Mesothelial cell of epicardium (in vitro differentiated cells): ENCODE results near the gene STK38. TPM values are rescaled to one million over a fixed set of nuclear protein-coding genes. Genes with fewer than 3 reads are reported as not detected.
A peak's percentile ranks its signal among the peaks of the same experiment; 100 is the strongest.

Experiments
- DNase-seq, 2 experiments: peaks; one replicate each; pipeline ENCODE4 v3.0.0; 2021; ENCODE audit warnings: low spot score in 2 of 2; ENCODE audit not compliant: unreplicated experiment in 2 of 2
- H3K27ac Mint-ChIP-seq: 2 replicates; pipeline ENCODE4 v1.8.0; 2021; ENCODE audit warnings: mixed read lengths
- H3K27me3 Mint-ChIP-seq: 2 replicates; pipeline ENCODE4 v1.8.0; 2021; ENCODE audit warnings: low read depth, mixed read lengths
- H3K36me3 Mint-ChIP-seq: 2 replicates; pipeline ENCODE4 v1.8.0; 2021; ENCODE audit warnings: mixed read lengths
- H3K4me1 Mint-ChIP-seq: 2 replicates; pipeline ENCODE4 v1.8.0; 2021; ENCODE audit warnings: mixed read lengths
- H3K4me3 Mint-ChIP-seq: 2 replicates; pipeline ENCODE4 v1.8.0; 2021; ENCODE audit warnings: mild to moderate bottlenecking, moderate library complexity, mixed read lengths
- H3K9me3 Mint-ChIP-seq: 2 replicates; pipeline ENCODE4 v1.8.0; 2021; ENCODE audit warnings: mixed read lengths
- total RNA-seq: library from RNA; stranded (reverse); gene quantifications from 3 replicates; pipeline ENCODE4 v1.2.1, GENCODE V29; 2021
- TF ChIP-seq, protein P1 (sequence below): fragments of 200-600 bp; sonication (generic); IDR thresholded peaks from one replicate; pipeline ENCODE4 v1.5.0; 2021; ENCODE audit warnings: antibody characterized with exemption; ENCODE audit not compliant: unreplicated experiment

STK38 gene
- total RNA-seq, 1 donor from 2014 or later: 47.8 TPM

DNA sequence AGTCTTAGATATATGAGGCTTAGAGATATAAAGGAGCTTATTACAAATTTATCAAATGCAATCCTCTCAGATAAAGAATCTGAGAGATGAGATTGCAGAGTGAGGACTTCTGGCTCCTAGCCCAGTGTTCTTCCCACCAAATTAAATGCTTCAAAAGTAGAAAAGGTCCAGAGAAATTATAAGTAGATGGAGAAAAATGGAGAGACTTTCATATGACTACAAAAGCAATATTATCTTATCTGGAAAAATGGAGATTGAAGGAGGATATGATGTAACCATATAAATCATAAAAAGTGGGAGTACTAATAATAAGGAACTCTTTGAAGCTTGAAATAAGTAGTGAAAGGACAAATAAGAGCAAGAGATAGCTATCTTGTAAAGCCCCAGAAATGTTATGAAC, 101.7 kb downstream of the STK38 start:
- no peaks in the 10 kb centered on the region for H3K9me3 Mint-ChIP-seq
- peak overlapping the region; percentile 83 for H3K27ac Mint-ChIP-seq
- peaks cover 14% of the 10 kb centered on the region for H3K36me3 Mint-ChIP-seq
- peaks cover 39% of the 10 kb centered on the region for H3K4me1 Mint-ChIP-seq
- DNase-seq: no peak
- TF ChIP-seq, protein P1, sequence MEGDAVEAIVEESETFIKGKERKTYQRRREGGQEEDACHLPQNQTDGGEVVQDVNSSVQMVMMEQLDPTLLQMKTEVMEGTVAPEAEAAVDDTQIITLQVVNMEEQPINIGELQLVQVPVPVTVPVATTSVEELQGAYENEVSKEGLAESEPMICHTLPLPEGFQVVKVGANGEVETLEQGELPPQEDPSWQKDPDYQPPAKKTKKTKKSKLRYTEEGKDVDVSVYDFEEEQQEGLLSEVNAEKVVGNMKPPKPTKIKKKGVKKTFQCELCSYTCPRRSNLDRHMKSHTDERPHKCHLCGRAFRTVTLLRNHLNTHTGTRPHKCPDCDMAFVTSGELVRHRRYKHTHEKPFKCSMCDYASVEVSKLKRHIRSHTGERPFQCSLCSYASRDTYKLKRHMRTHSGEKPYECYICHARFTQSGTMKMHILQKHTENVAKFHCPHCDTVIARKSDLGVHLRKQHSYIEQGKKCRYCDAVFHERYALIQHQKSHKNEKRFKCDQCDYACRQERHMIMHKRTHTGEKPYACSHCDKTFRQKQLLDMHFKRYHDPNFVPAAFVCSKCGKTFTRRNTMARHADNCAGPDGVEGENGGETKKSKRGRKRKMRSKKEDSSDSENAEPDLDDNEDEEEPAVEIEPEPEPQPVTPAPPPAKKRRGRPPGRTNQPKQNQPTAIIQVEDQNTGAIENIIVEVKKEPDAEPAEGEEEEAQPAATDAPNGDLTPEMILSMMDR: no peak
- H3K27me3 Mint-ChIP-seq: no peaks in the 10 kb centered on the region
- peak overlapping the region; percentile 8 for H3K4me3 Mint-ChIP-seq

DNA sequence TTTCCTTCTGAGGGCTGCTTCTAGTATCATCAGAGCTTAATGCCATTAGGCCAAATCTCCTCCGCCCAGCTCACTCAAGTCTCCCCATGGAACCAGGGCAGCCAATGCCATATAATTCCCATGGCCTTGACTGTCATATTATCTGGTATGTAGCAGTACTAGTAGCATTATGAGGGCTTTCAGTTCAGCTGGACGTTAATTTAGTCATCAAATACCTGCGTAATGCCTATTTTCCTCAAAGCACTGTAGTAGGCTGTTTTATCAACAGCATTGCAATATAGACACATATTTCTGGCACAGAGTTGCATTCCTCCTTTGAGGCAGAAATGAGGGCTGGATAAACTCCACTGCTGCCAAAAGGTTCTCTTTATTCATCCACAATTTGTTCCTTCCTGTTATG, 102.8 kb downstream of the STK38 start:
- peak overlapping the region; percentile 96 for H3K4me3 Mint-ChIP-seq
- peaks cover 37% of the 10 kb centered on the region for H3K4me1 Mint-ChIP-seq
- peaks cover 11% of the 10 kb centered on the region for H3K36me3 Mint-ChIP-seq
- DNase-seq: no peak
- TF ChIP-seq, protein P1: no peak
- H3K27me3 Mint-ChIP-seq: no peaks in the 10 kb centered on the region
- H3K9me3 Mint-ChIP-seq: no peaks in the 10 kb centered on the region
- H3K27ac Mint-ChIP-seq: peak overlapping the region; percentile 98

Other genes starting within 250 kb of the STK38 start
- gene BNIP5, start 210.6 kb downstream of the STK38 start, total RNA-seq: 0.09 TPM in 1 of 3 replicates, not detected in the others
- 0.38 to 0.47 TPM (median 0.45 TPM) in 3 replicates for gene ETV7, start 159.8 kb downstream of the STK38 start, total RNA-seq
- 0.11 TPM in 1 of 3 replicates, not detected in the others for gene PXT1, start 104.6 kb downstream of the STK38 start, total RNA-seq
- gene KCTD20, start 104.5 kb downstream of the STK38 start, total RNA-seq: 38.2 to 44.0 TPM (median 39.9 TPM) in 3 replicates
- 404 to 411 TPM (median 407 TPM) in 3 replicates for gene SRSF3, start 46.9 kb upstream of the STK38 start, total RNA-seq
- gene CDKN1A, start 131.2 kb upstream of the STK38 start, total RNA-seq: 54.1 to 57.1 TPM (median 55.2 TPM) in 3 replicates
- 0.07 to 0.16 TPM in 2 of 3 replicates, not detected in the other for gene RAB44, start 150.3 kb upstream of the STK38 start, total RNA-seq